ENCODE data around the gene ANKMY1.

ANKMY1 gene

DNA sequence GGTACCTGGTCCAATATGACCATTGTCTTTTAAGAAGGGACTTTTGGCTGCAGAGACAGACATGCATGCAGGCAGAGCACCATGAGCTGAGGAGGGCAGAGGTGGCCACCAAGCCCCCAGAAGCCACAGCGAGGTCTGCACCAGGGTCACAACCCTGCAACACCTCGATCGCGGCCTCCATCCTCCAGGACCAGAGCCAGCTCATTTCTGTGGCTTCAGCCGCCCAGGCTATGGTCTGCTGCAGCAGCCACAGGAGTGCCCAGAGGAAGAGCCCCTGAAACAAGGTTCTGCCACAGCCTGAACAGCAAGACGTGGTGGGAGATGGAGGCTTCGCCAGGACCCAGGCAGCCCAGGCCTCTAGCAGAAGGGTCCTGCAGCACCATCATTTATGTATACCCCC lies 53.9 kb downstream of the ANKMY1 start (continued):
- TF ChIP-seq, protein P1, sequence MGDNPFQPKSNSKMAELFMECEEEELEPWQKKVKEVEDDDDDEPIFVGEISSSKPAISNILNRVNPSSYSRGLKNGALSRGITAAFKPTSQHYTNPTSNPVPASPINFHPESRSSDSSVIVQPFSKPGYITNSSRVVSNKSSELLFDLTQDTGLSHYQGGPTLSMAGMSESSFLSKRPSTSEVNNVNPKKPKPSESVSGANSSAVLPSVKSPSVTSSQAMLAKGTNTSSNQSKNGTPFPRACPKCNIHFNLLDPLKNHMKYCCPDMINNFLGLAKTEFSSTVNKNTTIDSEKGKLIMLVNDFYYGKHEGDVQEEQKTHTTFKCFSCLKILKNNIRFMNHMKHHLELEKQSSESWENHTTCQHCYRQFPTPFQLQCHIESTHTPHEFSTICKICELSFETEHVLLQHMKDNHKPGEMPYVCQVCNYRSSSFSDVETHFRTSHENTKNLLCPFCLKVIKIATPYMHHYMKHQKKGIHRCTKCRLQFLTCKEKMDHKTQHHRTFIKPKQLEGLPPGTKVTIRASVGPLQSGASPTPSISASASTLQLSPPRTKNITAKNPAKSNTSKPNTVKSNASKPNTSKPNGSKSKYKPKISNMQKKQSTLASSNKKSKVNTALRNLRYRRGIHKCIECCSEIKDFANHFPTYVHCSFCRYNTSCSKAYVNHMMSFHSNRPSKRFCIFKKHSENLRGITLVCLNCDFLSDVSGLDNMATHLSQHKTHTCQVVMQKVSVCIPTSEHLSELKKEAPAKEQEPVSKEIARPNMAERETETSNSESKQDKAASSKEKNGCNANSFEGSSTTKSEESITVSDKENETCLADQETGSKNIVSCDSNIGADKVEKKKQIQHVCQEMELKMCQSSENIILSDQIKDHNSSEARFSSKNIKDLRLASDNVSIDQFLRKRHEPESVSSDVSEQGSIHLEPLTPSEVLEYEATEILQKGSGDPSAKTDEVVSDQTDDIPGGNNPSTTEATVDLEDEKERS (tag by site-specific recombination; IDR thresholded peaks at IDR 0.05): no peak
- no peak for TF ChIP-seq ZNF2 (tag by site-specific recombination; IDR thresholded peaks at IDR 0.05)
- no peak for TF ChIP-seq ZNF214 (tag by site-specific recombination; IDR thresholded peaks at IDR 0.05; ENCODE audit: borderline replicate concordance)
- TF ChIP-seq ZNF629 (tag by site-specific recombination; IDR thresholded peaks at IDR 0.05): no peak
- TF ChIP-seq ZNF560 (tag by site-specific recombination; IDR thresholded peaks at IDR 0.05; ENCODE audit: borderline replicate concordance): no peak
- no peak for TF ChIP-seq ZNF473 (tag by site-specific recombination; IDR thresholded peaks at IDR 0.05)

DNA sequence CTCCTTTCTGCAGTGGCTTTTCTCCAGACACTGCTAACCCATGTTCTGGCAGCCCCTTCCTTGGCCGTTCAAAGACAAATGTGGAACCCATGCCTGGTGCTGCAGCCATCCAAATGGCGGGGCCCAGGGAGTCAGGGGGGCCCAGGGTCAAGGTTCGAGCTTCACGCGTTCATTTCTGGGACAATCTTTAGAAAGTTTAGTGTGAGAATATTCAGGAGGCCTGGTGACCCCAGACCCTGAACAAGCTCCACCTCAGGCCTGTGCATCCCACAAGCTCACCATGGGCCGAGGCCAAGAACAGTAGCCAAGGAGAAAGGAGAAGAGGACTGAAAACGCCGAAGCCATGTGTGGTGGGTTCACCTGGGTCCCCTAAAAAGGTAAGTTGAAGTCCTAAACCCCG lies 54.4 kb downstream of the ANKMY1 start:
- peaks cover 0 to 9% of the 10 kb centered on the region in 2 experiments; a peak in 1 of 3 replicates for H3K36me3 ChIP-seq (ENCODE audit: control insufficient read depth in 2 of 2, insufficient read depth in 1 of 2, low read length in 2 of 2)
- H3K4me1 ChIP-seq (ENCODE audit: control insufficient read depth, insufficient read depth, low read length): no peaks in the 10 kb centered on the region
- TF ChIP-seq, protein P2, sequence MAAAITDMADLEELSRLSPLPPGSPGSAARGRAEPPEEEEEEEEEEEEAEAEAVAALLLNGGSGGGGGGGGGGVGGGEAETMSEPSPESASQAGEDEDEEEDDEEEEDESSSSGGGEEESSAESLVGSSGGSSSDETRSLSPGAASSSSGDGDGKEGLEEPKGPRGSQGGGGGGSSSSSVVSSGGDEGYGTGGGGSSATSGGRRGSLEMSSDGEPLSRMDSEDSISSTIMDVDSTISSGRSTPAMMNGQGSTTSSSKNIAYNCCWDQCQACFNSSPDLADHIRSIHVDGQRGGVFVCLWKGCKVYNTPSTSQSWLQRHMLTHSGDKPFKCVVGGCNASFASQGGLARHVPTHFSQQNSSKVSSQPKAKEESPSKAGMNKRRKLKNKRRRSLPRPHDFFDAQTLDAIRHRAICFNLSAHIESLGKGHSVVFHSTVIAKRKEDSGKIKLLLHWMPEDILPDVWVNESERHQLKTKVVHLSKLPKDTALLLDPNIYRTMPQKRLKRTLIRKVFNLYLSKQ (tag by site-specific recombination; IDR thresholded peaks at IDR 0.05; ENCODE audit: borderline replicate concordance): no peak
- TF ChIP-seq ZSCAN30 (tag by site-specific recombination; IDR thresholded peaks at IDR 0.05) (no peak), ZNF571 (tag by site-specific recombination; IDR thresholded peaks at IDR 0.05) (no peak), ZBTB17 (tag by site-specific recombination; IDR thresholded peaks at IDR 0.05) (no peak), SP3 (tag by site-specific recombination; IDR thresholded peaks at IDR 0.05) (no peak), MZF1 (tag by site-specific recombination; IDR thresholded peaks at IDR 0.05; ENCODE audit: borderline replicate concordance) (no peak), ZNF501 (tag by site-specific recombination; IDR thresholded peaks at IDR 0.05) (no peak), REPIN1 (tag by site-specific recombination; IDR thresholded peaks at IDR 0.05; ENCODE audit: low read depth) (no peak), ZNF394 (tag by site-specific recombination; IDR thresholded peaks at IDR 0.05; ENCODE audit: borderline replicate concordance) (no peak), HOXA7 (CRISPR knock-in tag; IDR thresholded peaks at IDR 0.05; ENCODE audit: borderline replicate concordance) (no peak), ZNF701 (tag by site-specific recombination; IDR thresholded peaks at IDR 0.05) (no peak), ZNF37A (tag by site-specific recombination; IDR thresholded peaks at IDR 0.05) (no peak)
- TF ChIP-seq, protein P3, sequence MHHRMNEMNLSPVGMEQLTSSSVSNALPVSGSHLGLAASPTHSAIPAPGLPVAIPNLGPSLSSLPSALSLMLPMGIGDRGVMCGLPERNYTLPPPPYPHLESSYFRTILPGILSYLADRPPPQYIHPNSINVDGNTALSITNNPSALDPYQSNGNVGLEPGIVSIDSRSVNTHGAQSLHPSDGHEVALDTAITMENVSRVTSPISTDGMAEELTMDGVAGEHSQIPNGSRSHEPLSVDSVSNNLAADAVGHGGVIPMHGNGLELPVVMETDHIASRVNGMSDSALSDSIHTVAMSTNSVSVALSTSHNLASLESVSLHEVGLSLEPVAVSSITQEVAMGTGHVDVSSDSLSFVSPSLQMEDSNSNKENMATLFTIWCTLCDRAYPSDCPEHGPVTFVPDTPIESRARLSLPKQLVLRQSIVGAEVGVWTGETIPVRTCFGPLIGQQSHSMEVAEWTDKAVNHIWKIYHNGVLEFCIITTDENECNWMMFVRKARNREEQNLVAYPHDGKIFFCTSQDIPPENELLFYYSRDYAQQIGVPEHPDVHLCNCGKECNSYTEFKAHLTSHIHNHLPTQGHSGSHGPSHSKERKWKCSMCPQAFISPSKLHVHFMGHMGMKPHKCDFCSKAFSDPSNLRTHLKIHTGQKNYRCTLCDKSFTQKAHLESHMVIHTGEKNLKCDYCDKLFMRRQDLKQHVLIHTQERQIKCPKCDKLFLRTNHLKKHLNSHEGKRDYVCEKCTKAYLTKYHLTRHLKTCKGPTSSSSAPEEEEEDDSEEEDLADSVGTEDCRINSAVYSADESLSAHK (tag by site-specific recombination; IDR thresholded peaks at IDR 0.05): no peak
- TF ChIP-seq, protein P4, sequence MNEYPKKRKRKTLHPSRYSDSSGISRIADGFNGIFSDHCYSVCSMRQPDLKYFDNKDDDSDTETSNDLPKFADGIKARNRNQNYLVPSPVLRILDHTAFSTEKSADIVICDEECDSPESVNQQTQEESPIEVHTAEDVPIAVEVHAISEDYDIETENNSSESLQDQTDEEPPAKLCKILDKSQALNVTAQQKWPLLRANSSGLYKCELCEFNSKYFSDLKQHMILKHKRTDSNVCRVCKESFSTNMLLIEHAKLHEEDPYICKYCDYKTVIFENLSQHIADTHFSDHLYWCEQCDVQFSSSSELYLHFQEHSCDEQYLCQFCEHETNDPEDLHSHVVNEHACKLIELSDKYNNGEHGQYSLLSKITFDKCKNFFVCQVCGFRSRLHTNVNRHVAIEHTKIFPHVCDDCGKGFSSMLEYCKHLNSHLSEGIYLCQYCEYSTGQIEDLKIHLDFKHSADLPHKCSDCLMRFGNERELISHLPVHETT (tag by site-specific recombination; IDR thresholded peaks at IDR 0.05): no peak
- TF ChIP-seq, protein P5, sequence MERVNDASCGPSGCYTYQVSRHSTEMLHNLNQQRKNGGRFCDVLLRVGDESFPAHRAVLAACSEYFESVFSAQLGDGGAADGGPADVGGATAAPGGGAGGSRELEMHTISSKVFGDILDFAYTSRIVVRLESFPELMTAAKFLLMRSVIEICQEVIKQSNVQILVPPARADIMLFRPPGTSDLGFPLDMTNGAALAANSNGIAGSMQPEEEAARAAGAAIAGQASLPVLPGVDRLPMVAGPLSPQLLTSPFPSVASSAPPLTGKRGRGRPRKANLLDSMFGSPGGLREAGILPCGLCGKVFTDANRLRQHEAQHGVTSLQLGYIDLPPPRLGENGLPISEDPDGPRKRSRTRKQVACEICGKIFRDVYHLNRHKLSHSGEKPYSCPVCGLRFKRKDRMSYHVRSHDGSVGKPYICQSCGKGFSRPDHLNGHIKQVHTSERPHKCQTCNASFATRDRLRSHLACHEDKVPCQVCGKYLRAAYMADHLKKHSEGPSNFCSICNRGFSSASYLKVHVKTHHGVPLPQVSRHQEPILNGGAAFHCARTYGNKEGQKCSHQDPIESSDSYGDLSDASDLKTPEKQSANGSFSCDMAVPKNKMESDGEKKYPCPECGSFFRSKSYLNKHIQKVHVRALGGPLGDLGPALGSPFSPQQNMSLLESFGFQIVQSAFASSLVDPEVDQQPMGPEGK (tag by site-specific recombination; IDR thresholded peaks at IDR 0.05): no peak
- TF ChIP-seq, protein P6, sequence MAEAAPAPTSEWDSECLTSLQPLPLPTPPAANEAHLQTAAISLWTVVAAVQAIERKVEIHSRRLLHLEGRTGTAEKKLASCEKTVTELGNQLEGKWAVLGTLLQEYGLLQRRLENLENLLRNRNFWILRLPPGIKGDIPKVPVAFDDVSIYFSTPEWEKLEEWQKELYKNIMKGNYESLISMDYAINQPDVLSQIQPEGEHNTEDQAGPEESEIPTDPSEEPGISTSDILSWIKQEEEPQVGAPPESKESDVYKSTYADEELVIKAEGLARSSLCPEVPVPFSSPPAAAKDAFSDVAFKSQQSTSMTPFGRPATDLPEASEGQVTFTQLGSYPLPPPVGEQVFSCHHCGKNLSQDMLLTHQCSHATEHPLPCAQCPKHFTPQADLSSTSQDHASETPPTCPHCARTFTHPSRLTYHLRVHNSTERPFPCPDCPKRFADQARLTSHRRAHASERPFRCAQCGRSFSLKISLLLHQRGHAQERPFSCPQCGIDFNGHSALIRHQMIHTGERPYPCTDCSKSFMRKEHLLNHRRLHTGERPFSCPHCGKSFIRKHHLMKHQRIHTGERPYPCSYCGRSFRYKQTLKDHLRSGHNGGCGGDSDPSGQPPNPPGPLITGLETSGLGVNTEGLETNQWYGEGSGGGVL (tag by site-specific recombination; IDR thresholded peaks at IDR 0.05): no peak
- TF ChIP-seq, protein P7, sequence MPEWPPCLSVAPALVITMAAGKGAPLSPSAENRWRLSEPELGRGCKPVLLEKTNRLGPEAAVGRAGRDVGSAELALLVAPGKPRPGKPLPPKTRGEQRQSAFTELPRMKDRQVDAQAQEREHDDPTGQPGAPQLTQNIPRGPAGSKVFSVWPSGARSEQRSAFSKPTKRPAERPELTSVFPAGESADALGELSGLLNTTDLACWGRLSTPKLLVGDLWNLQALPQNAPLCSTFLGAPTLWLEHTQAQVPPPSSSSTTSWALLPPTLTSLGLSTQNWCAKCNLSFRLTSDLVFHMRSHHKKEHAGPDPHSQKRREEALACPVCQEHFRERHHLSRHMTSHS (tag by site-specific recombination; IDR thresholded peaks at IDR 0.05): no peak
- H3K27ac ChIP-seq (ENCODE audit: extremely low read depth, low read depth, low read length): no peak overlapping the region
- CTCF ChIA-PET: interaction anchor here (1.2 kb wide), 1 partner anchor 11 kb away, joined by 6 read pairs; no protein-coding TSS in a partner anchor
- POLR2A ChIA-PET: no interaction called here
- H3K4me3 ChIP-seq (ENCODE audit: low read depth, low read length): no peak overlapping the region
- no peaks in the 10 kb centered on the region for H3K9me3 ChIP-seq (ENCODE audit: control insufficient read depth, insufficient read depth, low read depth, low read length)

All from HEK293 (cell line).